NT2/D1 (cell line): Measurements from ENCODE around the gene AMDHD1.

Source experiments
- SUZ12 ChIP-seq: IDR thresholded peaks from 2 replicates; pipeline ENCODE4 v1.6.1; 2011; ENCODE audit not compliant: insufficient read length, insufficient read depth; ENCODE audit errors: extremely low read depth
- YY1 ChIP-seq: IDR thresholded peaks from 2 replicates; pipeline ENCODE4 v1.6.1; 2011; ENCODE audit not compliant: insufficient read length, insufficient read depth
- ZNF274 ChIP-seq: IDR thresholded peaks from 2 replicates; pipeline ENCODE4 v1.6.1; 2011; ENCODE audit warnings: mild to moderate bottlenecking, low read depth, low read length

DNA sequence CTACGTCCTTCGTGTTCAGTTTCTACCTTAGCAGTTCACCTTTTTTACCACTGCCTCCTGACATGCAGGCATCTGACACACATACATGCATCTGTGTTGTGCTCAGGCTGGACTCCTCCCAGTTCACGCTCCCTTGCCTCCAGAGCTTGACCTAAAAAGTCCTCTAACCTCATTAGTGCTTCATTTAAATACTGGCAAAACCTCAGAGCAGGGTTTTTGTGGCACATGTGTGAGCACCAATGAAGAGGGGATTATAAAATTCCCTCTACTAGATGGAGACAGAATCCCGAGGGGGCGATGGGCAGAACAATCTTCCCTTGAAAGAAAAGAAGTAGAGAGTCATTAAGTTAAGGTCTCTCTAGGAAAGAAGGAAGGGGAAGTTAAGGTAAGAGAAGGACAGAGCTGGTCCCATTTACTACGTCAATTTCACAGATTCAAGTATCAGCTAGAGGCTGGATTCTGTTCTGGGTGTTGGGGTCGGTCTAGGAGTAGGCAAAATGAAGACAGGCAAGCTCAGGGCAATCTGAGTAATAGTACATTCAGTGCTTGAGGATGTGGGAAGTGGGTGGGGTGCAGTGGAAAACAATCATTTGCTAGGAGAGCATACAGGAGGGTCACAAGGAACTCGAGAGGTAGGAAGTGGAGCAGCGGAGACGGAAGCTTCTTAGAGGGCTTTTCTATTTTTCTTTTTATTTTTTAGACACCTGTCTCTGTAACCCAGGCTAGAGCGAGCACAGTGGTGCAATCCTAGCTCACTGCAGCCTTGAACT lies 45.6 kb downstream of the AMDHD1 start:
- TF ChIP-seq YY1 (no peak), SUZ12 (no peak), ZNF274 (no peak)
